A549 (cell line): ENCODE results near the gene CEP250. TPM values are rescaled to one million over a fixed set of nuclear protein-coding genes. Genes with fewer than 3 reads are reported as not detected.

Experiments used
- ATAC-seq, 2 experiments: fragments of 200-7000 bp in 1 of 2; fragments of >200 bp in 1 of 2; cut with Nextera tagmentation in 1 of 2; cut with Tn5 transposase in 1 of 2; 3 replicates each; pipeline versions ENCODE4 v1.8.0 to v1.9.1; 2018 to 2020; ENCODE audit warnings: mild to moderate bottlenecking in 1 of 2, moderate library complexity in 1 of 2
- CTCF ChIA-PET: fragments of 300-600 bp; sonication (Branson Sonifier 250); formaldehyde crosslinking; extraction: SDS; loops from one replicate; lab custom pipeline; 2021; ENCODE audit warnings: antibody characterized with exemption, inconsistent platforms; lab: Yijun Ruan, JAX
- POLR2A ChIA-PET: fragments of 350-600 bp; formaldehyde crosslinking; extraction: SDS; loops from one replicate; lab custom pipeline; 2021; ENCODE audit warnings: antibody characterized with exemption, inconsistent platforms; lab: Yijun Ruan, JAX
- DNase-seq, 2 experiments: peaks; one replicate each; pipeline versions ENCODE4 v3.0.0 to v3.0.0-alpha.2; 2011 to 2016; ENCODE audit warnings: low read depth in 1 of 2, low spot score in 1 of 2
- FAIRE-seq: peaks from 2 replicates; lab custom pipeline; 2011; peaks lifted over from hg19 to GRCh38; lab: Jason Lieb, UNC
- H3K27ac ChIP-seq, 2 experiments: fragments of >200 bp; sonication (Bioruptor Twin); formaldehyde crosslinking; 3 replicates each; pipeline ENCODE4 v1.5.1; 2016 to 2017
- H3K4me1 ChIP-seq: fragments of >200 bp; sonication (Bioruptor Twin); formaldehyde crosslinking; 3 replicates; pipeline ENCODE4 v1.6.1; 2016
- H3K4me2 ChIP-seq: fragments of >200 bp; sonication (Bioruptor Twin); formaldehyde crosslinking; 3 replicates; pipeline ENCODE4 v1.6.1; 2016
- H3K4me3 ChIP-seq: fragments of >200 bp; sonication (Bioruptor Twin); formaldehyde crosslinking; 3 replicates; pipeline ENCODE4 v1.5.1; 2016
- H3K9me3 ChIP-seq: fragments of >200 bp; sonication (Bioruptor Twin); formaldehyde crosslinking; 3 replicates; pipeline ENCODE4 v1.6.1; 2016
- CEBPB ChIP-seq, 2 experiments: fragments of >200 bp in 1 of 2; sonication (Bioruptor Twin) in 1 of 2; formaldehyde crosslinking in 1 of 2; IDR thresholded peaks; 2 replicates each; pipeline ENCODE4 v1.6.1; 2012 to 2016
- FOSL2 ChIP-seq, 2 experiments: fragments of 450-650 bp in 1 of 2; fragments of >200 bp in 1 of 2; sonication (Bioruptor Twin) in 1 of 2; formaldehyde crosslinking; IDR thresholded peaks; 2 replicates each; pipeline versions ENCODE4 v1.5.0 to v1.6.1; 2016 to 2020; ENCODE audit warnings: mild to moderate bottlenecking in 1 of 2, moderate library complexity in 1 of 2
- FOXS1 ChIP-seq: fragments of 250-450 bp; sonication (Bioruptor Pico); IDR thresholded peaks from 2 replicates; pipeline ENCODE4 v1.5.0; 2020; ENCODE audit warnings: mild to moderate bottlenecking, moderate library complexity
- HOXB13 ChIP-seq: fragments of 250-450 bp; sonication (Bioruptor Pico); IDR thresholded peaks from 2 replicates; pipeline ENCODE4 v1.5.0; 2020; ENCODE audit warnings: low read depth, mild to moderate bottlenecking, moderate library complexity
- JUN ChIP-seq, 2 experiments: fragments of >200 bp; sonication (Bioruptor Twin); formaldehyde crosslinking; IDR thresholded peaks; 2 replicates in 1 of 2; 3 replicates in 1 of 2; pipeline ENCODE4 v1.6.1; 2016 to 2017
- KDM5A ChIP-seq: fragments of 200-600 bp; sonication (generic); IDR thresholded peaks from 2 replicates; pipeline ENCODE4 v1.6.1; 2016; ENCODE audit warnings: antibody characterized with exemption, mild to moderate bottlenecking
- MAZ ChIP-seq: fragments of 150-350 bp; IDR thresholded peaks from 2 replicates; pipeline ENCODE4 v1.6.1; 2014; ENCODE audit warnings: antibody characterized with exemption, low read depth, low read length, borderline replicate concordance
- POLR2AphosphoS2 ChIP-seq: conservative IDR thresholded peaks from 2 replicates; pipeline ENCODE4 v1.6.1; 2012; ENCODE audit warnings: low read length, improper control_type of control experiment, inconsistent platforms
- RARB ChIP-seq: fragments of 250-450 bp; sonication (Bioruptor Pico); IDR thresholded peaks from 2 replicates; pipeline ENCODE4 v1.8.0; 2021; ENCODE audit warnings: mild to moderate bottlenecking, moderate library complexity
- RNF2 ChIP-seq: fragments of 200-600 bp; sonication (generic); IDR thresholded peaks from 2 replicates; pipeline ENCODE4 v1.6.1; 2016; ENCODE audit warnings: low read depth, mild to moderate bottlenecking, antibody characterized with exemption, moderate library complexity, borderline replicate concordance
- SMC3 ChIP-seq: fragments of >200 bp; sonication (Bioruptor Twin); formaldehyde crosslinking; IDR thresholded peaks from 3 replicates; pipeline ENCODE4 v1.6.1; 2018; ENCODE audit warnings: inconsistent platforms
- TFCP2L1 ChIP-seq: fragments of 250-450 bp; sonication (Bioruptor Pico); IDR thresholded peaks from 2 replicates; pipeline ENCODE4 v1.5.0; 2021; ENCODE audit warnings: mild to moderate bottlenecking
- ZC3H11A ChIP-seq: fragments of 450-650 bp; IDR thresholded peaks from 2 replicates; pipeline ENCODE4 v1.6.1; 2014; ENCODE audit warnings: antibody characterized with exemption, mild to moderate bottlenecking
- ZNF302 ChIP-seq: fragments of 250-450 bp; sonication (Bioruptor Pico); IDR thresholded peaks from 2 replicates; pipeline ENCODE4 v1.9.0; 2021; ENCODE audit warnings: inconsistent platforms, mild to moderate bottlenecking, moderate library complexity
- WGBS: methylation state at CpG from one replicate; pipeline ENCODE4 v1.1.6; 2017; ENCODE audit errors: missing lambda C conversion rate; 5-methylcytosine and 5-hydroxymethylcytosine counted together
- polyA plus RNA-seq, 4 experiments: library from polyadenylated mRNA; depleted of rRNA in 3 of 4; stranded (reverse); fragments of >200 nt; fragmentation: RNase III in 1 of 4; extraction: RNeasy Plus Mini Kit Qiagen cat#74134 plus additional on column Dnase treatment in 1 of 4; gene quantifications; 2 replicates in 3 of 4; 3 replicates in 1 of 4; pipeline ENCODE4 v1.2.3, GENCODE V29; 2011 to 2017
- TF ChIP-seq, protein P1 (sequence below): IDR thresholded peaks from 2 replicates; pipeline ENCODE4 v1.6.1; 2012

Gene CEP250
- polyA plus RNA-seq, 2 of the 4 experiments (the other 2 are of a cell fraction), result 13.8 to 19.6 TPM

DNA sequence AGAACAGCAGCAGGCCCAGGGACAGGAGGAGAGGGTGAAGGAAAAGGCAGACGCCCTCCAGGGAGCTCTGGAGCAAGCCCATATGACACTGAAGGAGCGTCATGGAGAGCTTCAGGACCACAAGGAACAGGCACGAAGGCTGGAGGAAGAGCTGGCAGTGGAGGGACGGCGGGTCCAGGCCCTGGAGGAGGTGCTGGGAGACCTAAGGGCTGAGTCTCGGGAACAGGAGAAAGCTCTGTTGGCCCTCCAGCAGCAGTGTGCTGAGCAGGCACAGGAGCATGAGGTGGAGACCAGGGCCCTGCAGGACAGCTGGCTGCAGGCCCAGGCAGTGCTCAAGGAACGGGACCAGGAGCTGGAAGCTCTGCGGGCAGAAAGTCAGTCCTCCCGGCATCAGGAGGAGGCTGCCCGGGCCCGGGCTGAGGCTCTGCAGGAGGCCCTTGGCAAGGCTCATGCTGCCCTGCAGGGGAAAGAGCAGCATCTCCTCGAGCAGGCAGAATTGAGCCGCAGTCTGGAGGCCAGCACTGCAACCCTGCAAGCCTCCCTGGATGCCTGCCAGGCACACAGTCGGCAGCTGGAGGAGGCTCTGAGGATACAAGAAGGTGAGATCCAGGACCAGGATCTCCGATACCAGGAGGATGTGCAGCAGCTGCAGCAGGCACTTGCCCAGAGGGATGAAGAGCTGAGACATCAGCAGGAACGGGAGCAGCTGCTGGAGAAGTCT is 48.6 kb downstream of the CEP250 start (continued):
- no peak for TF ChIP-seq ZNF302 (CRISPR knock-in tag)

DNA sequence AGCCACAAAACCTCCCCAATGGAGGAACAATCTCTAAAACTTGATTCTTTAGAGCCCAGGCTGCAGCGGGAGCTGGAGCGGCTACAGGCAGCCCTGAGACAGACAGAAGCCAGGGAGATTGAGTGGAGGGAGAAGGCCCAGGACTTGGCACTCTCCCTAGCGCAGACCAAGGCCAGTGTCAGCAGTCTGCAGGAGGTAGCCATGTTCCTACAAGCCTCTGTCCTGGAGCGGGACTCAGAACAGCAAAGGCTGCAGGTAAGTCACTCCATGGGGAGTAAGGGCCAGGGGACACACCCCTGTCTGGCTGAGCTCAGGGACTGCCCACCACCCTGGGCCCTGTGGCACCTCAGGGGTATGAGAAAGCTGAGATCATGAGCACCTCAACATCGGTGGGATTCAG is 49.4 kb downstream of the CEP250 start:
- ChIA-PET CTCF (interaction anchor here (1.1 to 1.6 kb wide), 4 partner anchors 9 to 116 kb away, joined by 3 to 5 read pairs (median 3); no protein-coding TSS in a partner anchor), POLR2A (no interaction called here)
- Histone ChIP-seq H3K4me2 (no peak overlapping the region), H3K4me3 (no peak overlapping the region), H3K9me3 (no peaks in the 10 kb centered on the region), H3K27ac (no peak overlapping the region), H3K4me1 (no peaks in the 10 kb centered on the region)
- FAIRE-seq (no peak), DNase-seq (no peak), ATAC-seq (no peak)
- TF ChIP-seq HOXB13 (CRISPR knock-in tag) (no peak), JUN (IDR thresholded peaks at IDR 0.05) (no peak)
- WGBS, result 97% methylated on average over 5 of the region's 5 CpGs

DNA sequence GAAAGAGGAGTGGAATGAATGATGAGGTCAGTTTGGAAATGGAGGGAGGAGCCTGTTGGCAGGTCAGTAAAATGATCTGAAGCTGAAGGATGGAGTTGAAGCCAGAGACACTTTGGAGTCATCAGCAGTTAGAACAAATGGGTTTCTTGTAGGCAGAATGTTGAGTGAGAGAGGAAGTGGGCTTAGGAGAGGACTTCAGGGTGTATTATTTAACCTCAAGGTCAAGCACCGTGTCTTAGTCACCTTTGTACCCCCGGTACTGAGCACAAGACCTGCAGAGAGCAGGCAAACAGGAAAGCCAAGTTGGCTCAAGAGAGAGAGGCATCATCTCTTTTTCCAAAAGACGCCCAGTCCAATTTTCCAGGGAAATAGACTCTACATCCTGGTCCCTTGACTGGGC is 50.8 kb downstream of the CEP250 start:
- CTCF ChIA-PET, result no interaction called here
- FAIRE-seq (no peak), DNase-seq (no peak), ATAC-seq (no peak)
- POLR2A ChIA-PET, result no interaction called here
- Histone ChIP-seq H3K4me3 (no peak overlapping the region), H3K9me3 (no peaks in the 10 kb centered on the region), H3K4me2 (no peak overlapping the region), H3K4me1 (no peaks in the 10 kb centered on the region), H3K27ac (no peak overlapping the region)
- WGBS, result 85% methylated on average over 3 of the region's 3 CpGs
- no peak for TF ChIP-seq HOXB13 (CRISPR knock-in tag)
- TF ChIP-seq POLR2AphosphoS2, result no peak
- no peak for TF ChIP-seq FOSL2 (IDR thresholded peaks at IDR 0.05)
- TF ChIP-seq FOSL2 (CRISPR knock-in tag; IDR thresholded peaks at IDR 0.05), result no peak
- TF ChIP-seq FOXS1 (CRISPR knock-in tag), result no peak
- no peak for TF ChIP-seq TFCP2L1 (CRISPR knock-in tag)
- TF ChIP-seq RNF2, result no peak
- TF ChIP-seq RARB (CRISPR knock-in tag), result no peak
- no peak for TF ChIP-seq ZC3H11A
- TF ChIP-seq ZNF302 (CRISPR knock-in tag), result no peak
- no peak for TF ChIP-seq JUN (IDR thresholded peaks at IDR 0.05)
- TF ChIP-seq, protein P1, sequence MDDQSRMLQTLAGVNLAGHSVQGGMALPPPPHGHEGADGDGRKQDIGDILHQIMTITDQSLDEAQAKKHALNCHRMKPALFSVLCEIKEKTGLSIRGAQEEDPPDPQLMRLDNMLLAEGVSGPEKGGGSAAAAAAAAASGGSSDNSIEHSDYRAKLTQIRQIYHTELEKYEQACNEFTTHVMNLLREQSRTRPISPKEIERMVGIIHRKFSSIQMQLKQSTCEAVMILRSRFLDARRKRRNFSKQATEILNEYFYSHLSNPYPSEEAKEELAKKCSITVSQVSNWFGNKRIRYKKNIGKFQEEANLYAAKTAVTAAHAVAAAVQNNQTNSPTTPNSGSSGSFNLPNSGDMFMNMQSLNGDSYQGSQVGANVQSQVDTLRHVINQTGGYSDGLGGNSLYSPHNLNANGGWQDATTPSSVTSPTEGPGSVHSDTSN, result no peak
- TF ChIP-seq MAZ, result no peak

DNA sequence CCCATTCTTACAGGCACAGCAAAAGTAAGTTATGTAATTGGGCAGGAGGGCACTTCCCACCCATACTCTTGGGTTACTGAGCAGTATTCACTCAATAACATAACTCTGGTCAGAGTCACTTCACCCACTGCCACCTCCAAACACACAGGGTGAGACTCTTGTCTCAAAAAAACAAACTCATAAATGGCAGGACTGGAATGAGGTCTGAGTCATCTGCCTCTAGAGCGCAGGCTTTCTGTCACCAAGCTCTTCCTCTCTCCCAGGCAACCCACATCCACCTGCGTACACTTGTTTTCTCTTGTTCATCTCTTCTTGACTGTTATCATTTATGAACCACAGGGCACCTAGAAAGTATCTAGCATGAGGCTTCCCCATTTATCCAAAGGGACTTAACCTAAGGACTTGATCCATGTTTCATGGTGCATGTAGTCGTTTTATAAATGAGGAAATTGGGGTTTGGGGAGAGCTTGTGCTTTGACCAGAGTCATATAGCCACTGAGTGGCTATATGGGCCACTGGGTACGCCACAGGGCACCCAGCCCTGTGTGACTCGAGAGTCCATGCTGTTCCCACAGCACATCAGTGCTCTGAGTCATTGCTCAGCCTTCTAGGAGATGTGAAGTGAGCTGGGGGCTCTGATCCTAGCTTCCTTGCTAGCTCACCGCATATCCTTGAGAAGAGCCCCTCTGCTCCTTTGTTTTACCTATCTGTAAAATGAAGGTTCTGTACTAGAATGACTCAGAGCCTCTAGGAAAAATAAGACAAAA is 51.7 kb downstream of the CEP250 start:
- Histone ChIP-seq H3K4me1 (no peaks in the 10 kb centered on the region), H3K9me3 (no peaks in the 10 kb centered on the region), H3K4me2 (no peak overlapping the region), H3K4me3 (no peak overlapping the region), H3K27ac (no peak overlapping the region)
- FAIRE-seq, result no peak
- 87% methylated on average over 6 of the region's 6 CpGs for WGBS
- no peak for DNase-seq
- no peak for ATAC-seq
- ChIA-PET POLR2A (no interaction called here), CTCF (interaction anchor here (0.5 to 2.9 kb wide), 6 partner anchors 11 to 173 kb away, joined by 3 to 11 read pairs (median 4); no protein-coding TSS in a partner anchor)
- TF ChIP-seq POLR2AphosphoS2 (no peak), SMC3 (no peak), JUN (IDR thresholded peaks at IDR 0.05) (no peak), CEBPB (IDR thresholded peaks at IDR 0.05) (no peak), KDM5A (no peak)
- TF ChIP-seq, protein P1, result no peak
